HepG2 (cell line): ENCODE results near the gene UNC5B. TPM values are rescaled to one million over a fixed set of nuclear protein-coding genes. Genes with fewer than 3 reads are reported as not detected.

Experiments
- CBX1 ChIP-seq: IDR thresholded peaks from one replicate; pipeline ENCODE4 v1.6.1; 2016; ENCODE audit warnings: antibody characterized with exemption, low read depth
- CREBL2 ChIP-seq: sonication (generic); formaldehyde crosslinking; IDR thresholded peaks from 2 replicates; pipeline ENCODE4 v1.8.1; 2023; ENCODE audit warnings: missing genetic modification reagents, mild to moderate bottlenecking, borderline replicate concordance
- FIP1L1 ChIP-seq: fragments of 200-400 bp; formaldehyde crosslinking; IDR thresholded peaks from 2 replicates; pipeline ENCODE4 v1.6.1; 2018; ENCODE audit warnings: low read depth, mild to moderate bottlenecking, low read length, moderate library complexity, borderline replicate concordance; ENCODE audit not compliant: insufficient read depth
- ISX ChIP-seq: sonication (generic); formaldehyde crosslinking; conservative IDR thresholded peaks from 2 replicates; pipeline ENCODE4 v1.5.0; 2020; ENCODE audit warnings: missing genetic modification reagents
- KAT7 ChIP-seq: IDR thresholded peaks from 2 replicates; pipeline ENCODE4 v1.6.1; 2018; ENCODE audit warnings: borderline replicate concordance, missing compliant biosample characterization
- KLF12 ChIP-seq: sonication (generic); formaldehyde crosslinking; IDR thresholded peaks from 2 replicates; pipeline ENCODE4 v1.4.0; 2020; ENCODE audit warnings: missing genetic modification reagents, borderline replicate concordance
- KLF16 ChIP-seq, 2 experiments: sonication (generic) in 1 of 2; formaldehyde crosslinking in 1 of 2; IDR thresholded peaks; 2 replicates each; pipeline versions ENCODE4 v1.6.1 to v1.8.0; 2016 to 2023; ENCODE audit warnings: missing genetic modification reagents in 2 of 2, missing compliant biosample characterization in 1 of 2
- NFAT5 ChIP-seq: sonication (generic); formaldehyde crosslinking; IDR thresholded peaks from 2 replicates; pipeline ENCODE4 v1.4.0; 2020; ENCODE audit warnings: missing genetic modification reagents
- PHB2 ChIP-seq: fragments of 450-650 bp; IDR thresholded peaks from 2 replicates; pipeline ENCODE4 v1.6.1; 2018; ENCODE audit not compliant: partially characterized antibody
- SKI ChIP-seq: fragments of 450-650 bp; IDR thresholded peaks from one replicate; pipeline ENCODE4 v1.6.1; 2018; ENCODE audit warnings: mild to moderate bottlenecking; ENCODE audit not compliant: partially characterized antibody
- ZBTB10 ChIP-seq: sonication (generic); formaldehyde crosslinking; IDR thresholded peaks from 2 replicates; pipeline ENCODE4 v1.4.0; 2020; ENCODE audit warnings: missing genetic modification reagents, borderline replicate concordance
- ZC3H4 ChIP-seq: sonication (generic); formaldehyde crosslinking; IDR thresholded peaks from 2 replicates; pipeline ENCODE4 v1.4.0; 2020; ENCODE audit warnings: missing genetic modification reagents, borderline replicate concordance
- ZKSCAN8 ChIP-seq: IDR thresholded peaks from 2 replicates; pipeline ENCODE4 v1.6.1; 2016; ENCODE audit warnings: borderline replicate concordance, missing genetic modification reagents, missing compliant biosample characterization
- ZNF44 ChIP-seq: sonication (generic); formaldehyde crosslinking; IDR thresholded peaks from 2 replicates; pipeline ENCODE4 v1.5.1; 2020; ENCODE audit warnings: mild to moderate bottlenecking, missing genetic modification reagents
- ZNF710 ChIP-seq: sonication (generic); formaldehyde crosslinking; IDR thresholded peaks from 2 replicates; pipeline ENCODE4 v1.5.0; 2020; ENCODE audit warnings: mild to moderate bottlenecking, missing genetic modification reagents, borderline replicate concordance
- ZNF781 ChIP-seq: sonication (generic); formaldehyde crosslinking; IDR thresholded peaks from 2 replicates; pipeline ENCODE4 v1.5.1; 2020; ENCODE audit warnings: borderline replicate concordance, mild to moderate bottlenecking, missing genetic modification reagents; ENCODE audit errors: not compliant biosample characterization
- ZNF792 ChIP-seq: IDR thresholded peaks from 2 replicates; pipeline ENCODE4 v1.6.1; 2016
- polyA plus RNA-seq, 8 experiments: library from polyadenylated mRNA; depleted of rRNA in 3 of 8; stranded (reverse) in 7 of 8; unstranded in 1 of 8; fragments of >200 nt; fragmentation: Illumina TruSeq in 4 of 8; extraction: Trizol in 4 of 8; gene quantifications; 2 replicates each; pipeline versions ENCODE4 v1.2.1 to v1.2.3, GENCODE V29; 2011 to 2016; ENCODE audit warnings: low read depth in 4 of 8, missing spikeins in 1 of 8, mixed read lengths in 1 of 8; ENCODE audit not compliant: insufficient read depth in 1 of 8
- total RNA-seq, 5 experiments: library from RNA; depleted of rRNA; stranded (reverse); fragments of >200 nt; fragmentation: Illumina TruSeq; extraction: Trizol; gene quantifications; 2 replicates each; pipeline ENCODE4 v1.2.3, GENCODE V29; 2016; ENCODE audit warnings: low read depth in 1 of 5

The UNC5B gene
- total and polyA plus RNA-seq, 2 of the 13 experiments (the other 11 are each of a cell fraction or from before 2014, with no cell fraction given), result 0.07 TPM

- TF ChIP-seq NFAT5 (CRISPR knock-in tag), result no peak
- no peak for TF ChIP-seq CBX1
- peak; percentile 88 for TF ChIP-seq ZNF792
- TF ChIP-seq SKI, result peak; percentile 96
- TF ChIP-seq ZC3H4, result no peak
- no peak for TF ChIP-seq ZNF44 (CRISPR knock-in tag)
- no peak for TF ChIP-seq ZNF781 (CRISPR knock-in tag)
- TF ChIP-seq PHB2, result no peak
- no peak; the same call in 1 of the 2 replicates for TF ChIP-seq ZNF710 (CRISPR knock-in tag)
- peak; percentile 70; the same call in 1 of the 2 replicates for TF ChIP-seq ZKSCAN8
- peak; percentile 70; the same call in 1 of the 2 replicates for TF ChIP-seq ZBTB10 (CRISPR knock-in tag)
- no peak for TF ChIP-seq KAT7 (CRISPR knock-in tag)
- TF ChIP-seq KLF12 (CRISPR knock-in tag), result no peak
- no peak for TF ChIP-seq ISX (CRISPR knock-in tag)
- peak in 1 of 2 experiments; percentile 83; a peak in 2 of 4 replicates for TF ChIP-seq KLF16 (CRISPR knock-in tag; IDR thresholded peaks at IDR 0.05)
- no peak for TF ChIP-seq FIP1L1
- TF ChIP-seq CREBL2 (CRISPR knock-in tag), result no peak
Observed at GRCh38 chr10:71339796-71340589, 127.6 kb downstream of the UNC5B start (continued).
